Left kidney (tissue), 2 donors: ENCODE measurements around the gene TRIM69. TPM values are rescaled to one million over a fixed set of nuclear protein-coding genes. Genes with fewer than 3 reads are reported as not detected.
"Not testable (repeated sequence)": the region's sequence is repeated elsewhere in the genome, so short reads cannot be mapped to it uniquely, and the experiment has no call there.

Experiments used
- DNase-seq: peaks from one replicate; pipeline ENCODE4 v3.0.0-alpha.2; 2013
- polyA plus RNA-seq: library from polyadenylated mRNA; unstranded; fragments of 120-200 nt; gene quantifications from one replicate; pipeline ENCODE4 v1.2.1, GENCODE V29; 2013; ENCODE audit not compliant: insufficient read length

The TRIM69 gene
- polyA plus RNA-seq, 1 donor: 24.6 TPM

- no peak for DNase-seq
Measured at GRCh38 chr15:44715142-44715796, 21.1 kb upstream of the TRIM69 start.

- DNase-seq: no peak
Measured at GRCh38 chr15:44715797-44716334, 20.5 kb upstream of the TRIM69 start.

GRCh38 chr15:44716983-44717602 lies 19.2 kb upstream of the TRIM69 start:
- DNase-seq: no peak

- no peak for DNase-seq
Measured at GRCh38 chr15:44718180-44718926, 18.0 kb upstream of the TRIM69 start.

GRCh38 chr15:44718927-44719292 lies 17.4 kb upstream of the TRIM69 start:
- no peak for DNase-seq

DNA sequence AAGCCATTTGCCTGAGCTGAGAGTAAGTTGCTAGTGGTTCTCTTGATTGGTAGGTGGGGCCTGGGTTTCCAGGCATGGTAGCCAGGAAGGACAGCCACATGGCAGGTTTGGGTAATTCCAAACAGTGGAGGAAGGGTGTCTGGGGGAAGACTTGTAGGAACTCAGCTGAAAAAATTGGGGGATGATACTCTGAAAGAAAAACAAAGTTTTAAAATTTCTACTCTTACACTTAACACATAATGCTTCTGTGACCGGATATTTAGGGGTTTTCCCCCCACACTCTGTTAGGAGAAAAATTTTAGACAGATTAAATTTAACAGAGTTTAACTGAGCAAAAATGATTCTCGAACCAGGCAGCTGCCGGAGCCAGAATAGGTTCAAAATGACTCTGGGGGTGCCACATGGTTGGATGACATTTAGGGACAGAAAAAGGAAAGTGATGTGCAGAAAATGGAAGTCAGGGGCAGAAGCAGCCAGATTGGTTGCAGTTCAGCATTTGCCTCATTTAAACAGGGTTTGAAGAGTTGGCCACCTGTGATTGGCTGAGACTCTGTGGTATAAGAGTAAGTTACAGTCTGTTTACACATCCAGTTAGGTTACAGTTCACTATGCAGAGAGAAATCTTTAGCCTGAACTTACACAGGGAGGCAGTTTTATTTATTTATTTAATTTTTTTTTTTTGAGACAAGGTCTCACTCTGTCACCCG lies 16.9 kb upstream of the TRIM69 start:
- DNase-seq: no peak

DNA sequence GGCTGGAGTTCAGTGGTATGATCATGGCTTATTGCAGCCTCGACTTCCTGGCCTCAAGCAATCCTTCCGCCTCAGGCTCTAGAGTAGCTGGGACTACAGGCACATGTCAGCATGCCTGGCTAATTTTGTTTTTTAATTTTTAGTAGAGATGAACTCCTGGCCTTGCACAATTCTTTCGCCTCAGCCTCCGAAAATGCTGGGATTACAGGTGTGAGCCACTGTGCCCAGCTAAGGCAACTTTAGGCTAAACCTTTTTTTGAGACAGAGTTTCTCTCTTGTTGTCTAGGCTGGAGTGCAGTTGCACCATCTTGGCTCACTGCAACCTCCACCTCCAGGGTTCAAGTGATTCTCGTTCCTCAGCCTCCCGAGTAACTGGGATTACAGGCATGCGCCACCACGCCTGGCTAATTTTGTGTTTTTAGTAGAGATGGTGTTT lies 16.3 kb upstream of the TRIM69 start:
- not testable (repeated sequence) for DNase-seq

DNA sequence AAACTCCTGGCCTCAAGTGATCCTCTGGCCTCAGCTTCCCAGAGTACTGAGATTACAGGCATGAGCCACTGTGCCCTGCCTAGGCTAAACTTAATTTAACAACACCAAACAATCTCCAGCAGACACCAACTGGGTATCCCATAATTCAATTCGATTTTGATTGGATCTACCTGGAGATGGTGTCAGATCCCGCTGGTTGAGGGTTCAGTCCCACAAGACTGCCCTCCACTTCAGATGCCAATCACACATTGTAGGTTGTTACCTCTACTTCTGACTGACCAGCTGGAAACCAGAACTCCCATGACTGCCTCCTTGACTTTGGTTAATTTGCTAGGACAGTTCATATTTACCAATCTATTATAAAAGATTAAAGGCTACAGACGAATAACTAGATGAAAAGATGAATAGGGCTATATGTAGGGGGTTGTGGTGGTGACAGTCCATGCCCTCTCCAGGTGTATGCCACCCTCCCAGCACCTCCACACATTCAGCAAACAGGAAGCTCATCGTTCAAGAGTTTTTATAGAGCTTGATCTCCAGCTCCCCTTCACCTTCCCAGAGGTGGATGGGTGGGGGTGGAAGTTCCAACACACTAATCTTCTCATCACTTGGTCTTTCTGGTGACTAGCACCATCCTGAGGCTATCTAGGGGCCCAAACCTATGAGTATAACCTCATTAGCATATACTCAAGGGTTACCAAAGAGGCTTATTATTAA lies 15.7 kb upstream of the TRIM69 start:
- DNase-seq: no peak

GRCh38 chr15:44722011-44722410 lies 14.3 kb upstream of the TRIM69 start:
- no peak for DNase-seq

- DNase-seq: no peak
Measured at GRCh38 chr15:44726136-44726535, 10.2 kb upstream of the TRIM69 start.

DNA sequence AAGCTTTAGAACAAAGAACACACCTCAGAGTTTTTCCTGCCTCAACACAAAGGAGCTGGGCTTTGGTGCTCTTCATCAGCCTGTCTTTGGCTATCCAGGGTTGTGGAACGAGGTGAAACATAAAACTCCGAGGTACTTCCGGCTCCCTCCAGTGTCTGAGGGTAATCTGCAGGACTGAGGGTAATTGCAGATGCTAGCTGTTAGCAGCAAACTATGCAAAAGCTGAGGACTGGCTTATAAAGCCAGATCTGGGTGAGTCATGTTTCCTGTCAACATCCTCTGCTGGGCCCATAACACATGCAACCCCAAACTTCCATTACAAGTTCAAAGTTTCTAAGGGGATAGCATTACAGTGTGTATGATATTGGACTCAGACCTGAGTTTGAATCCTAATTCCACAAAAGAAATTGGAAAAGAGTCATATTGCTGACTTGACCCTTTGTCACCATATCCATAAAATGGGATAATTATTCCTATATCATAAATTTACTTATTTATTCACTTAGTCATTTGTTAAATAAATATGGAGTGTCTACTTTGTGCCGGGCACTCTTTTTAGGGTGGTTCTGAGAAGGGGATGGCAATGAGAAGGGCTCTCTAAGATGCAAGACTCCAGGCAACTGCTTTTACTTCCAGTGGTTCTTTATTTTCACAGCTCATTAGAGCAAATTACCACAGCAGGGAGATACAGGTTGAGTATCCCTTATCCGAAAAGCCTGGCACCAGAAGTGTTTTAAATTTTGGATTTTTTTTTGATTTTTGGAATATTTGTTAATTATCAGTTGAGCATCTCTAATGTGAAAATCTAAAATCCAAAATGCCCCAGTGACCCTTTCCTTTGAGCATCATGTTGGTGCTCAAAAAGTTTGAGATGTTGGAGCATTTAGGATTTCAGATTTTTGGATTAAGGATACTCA lies 9.5 kb upstream of the TRIM69 start:
- no peak for DNase-seq

DNA sequence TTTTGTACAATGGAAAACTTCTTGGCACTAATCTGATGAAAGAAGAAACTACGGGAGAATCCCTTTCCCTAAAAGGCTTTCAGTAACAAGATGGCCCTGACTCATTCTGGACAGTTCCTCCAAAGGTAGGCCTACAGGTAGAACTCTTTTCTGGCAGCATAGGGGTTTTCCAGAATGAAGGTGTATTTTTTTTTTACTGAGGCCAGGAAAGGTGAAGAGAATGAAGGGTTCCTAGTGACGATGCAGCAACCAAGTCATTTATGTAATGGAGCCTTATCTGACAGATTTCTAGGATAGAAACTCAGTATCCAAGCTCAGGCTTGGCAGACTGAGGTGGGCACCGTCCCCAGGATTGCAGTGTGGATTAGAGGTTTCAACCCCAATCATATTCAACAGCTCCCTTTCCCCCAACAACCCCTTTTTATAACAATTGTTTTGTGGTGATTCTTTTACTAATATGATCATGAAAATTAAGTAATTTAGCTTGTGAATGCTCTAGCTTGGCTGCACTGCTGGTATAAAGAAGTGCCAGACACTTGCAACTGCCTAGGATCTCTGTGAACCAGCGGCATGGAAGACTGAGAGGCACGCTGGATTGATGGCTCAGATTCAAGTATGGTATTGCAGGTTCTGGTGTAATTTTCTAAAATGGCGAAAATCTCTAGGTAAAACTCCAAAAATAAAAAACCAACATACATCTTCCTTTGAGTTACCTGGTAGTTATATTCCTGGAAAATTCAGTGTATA lies 8.7 kb upstream of the TRIM69 start:
- no peak for DNase-seq

- DNase-seq: not testable (repeated sequence)
Measured at GRCh38 chr15:44728232-44728575, 8.1 kb upstream of the TRIM69 start.

GRCh38 chr15:44728576-44729407 lies 7.5 kb upstream of the TRIM69 start:
- peak; percentile 98 for DNase-seq

GRCh38 chr15:44729408-44730127 lies 6.8 kb upstream of the TRIM69 start:
- no peak for DNase-seq

DNA sequence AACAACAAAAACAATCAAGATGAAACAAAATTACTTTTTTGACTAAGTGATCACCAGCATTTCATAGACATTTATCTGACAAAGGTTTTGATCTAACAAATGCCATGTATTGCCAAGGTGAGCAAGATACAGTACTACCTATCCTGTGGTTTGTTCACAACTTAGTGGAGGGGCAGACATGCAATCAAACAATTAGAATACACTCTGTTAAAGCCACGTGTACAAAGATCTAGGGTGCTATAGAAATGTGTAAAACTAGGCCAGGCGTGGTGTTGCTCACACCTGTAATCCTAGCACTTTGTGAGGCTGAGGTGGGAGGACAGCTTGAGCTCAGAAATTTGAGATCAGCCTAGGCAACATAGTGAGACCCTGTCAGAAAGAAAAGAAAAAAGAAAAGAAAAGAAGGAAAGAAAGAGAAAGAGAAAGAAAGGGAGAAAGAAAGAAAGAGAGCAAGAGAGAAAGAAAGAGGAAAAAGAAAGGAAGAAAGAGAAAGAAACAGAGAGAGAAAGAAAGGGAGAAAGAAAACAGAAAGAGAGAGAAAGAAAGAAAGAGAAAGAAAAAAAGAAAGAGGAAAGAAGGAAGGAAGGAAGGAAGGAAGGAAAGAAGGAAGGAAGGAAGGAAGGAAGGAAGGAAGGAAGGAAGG lies 1.4 kb upstream of the TRIM69 start:
- DNase-seq: no peak

DNA sequence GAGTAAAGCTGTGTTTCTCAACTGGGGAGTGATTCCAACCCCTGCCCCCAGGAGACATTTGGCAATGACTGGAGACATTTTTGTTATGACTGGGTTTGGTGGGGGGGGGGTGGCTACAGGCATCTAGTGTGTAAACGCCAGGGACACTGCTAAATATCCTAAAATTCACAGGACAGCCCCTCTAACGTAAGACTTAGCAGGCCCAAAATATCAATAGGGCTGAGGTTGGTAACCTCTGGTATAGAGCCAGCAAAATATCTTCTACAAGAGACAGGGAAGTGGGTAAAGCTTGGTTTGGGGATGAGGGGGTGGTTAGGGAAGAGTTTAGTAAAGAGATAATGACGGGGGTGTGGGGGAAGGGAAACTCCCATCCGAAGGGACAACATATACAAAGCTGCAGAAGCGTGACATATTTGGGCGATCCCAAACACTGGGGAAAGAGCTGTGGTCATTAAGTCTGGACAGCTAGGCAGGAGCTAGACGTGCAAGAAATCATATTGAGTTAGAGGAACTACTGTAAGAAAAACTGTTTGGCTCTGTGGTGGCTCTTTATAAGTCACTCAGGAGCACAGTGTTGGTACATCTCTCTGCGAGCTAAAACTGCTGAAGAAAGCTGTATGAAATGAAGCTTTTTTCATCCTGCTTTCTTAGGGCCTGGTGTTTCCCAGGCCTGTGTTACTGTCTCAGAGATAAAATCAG lies 697 bp upstream of the TRIM69 start:
- DNase-seq: no peak
